Measurements from ENCODE around the gene TPSD1.
"Not testable (repeated sequence)": the region's sequence is repeated elsewhere in the genome, so short reads cannot be mapped to it uniquely, and the experiment has no call there.

TPSD1 gene

GRCh38 chr16:1240436-1240835, 15.4 kb upstream of the TPSD1 start, which contains the start of gene TPSAB1:
TPSAB1 (plus strand) TSS chr16:1240705; CDS start chr16:1240939, 234 bp downstream.
- in situ Hi-C loops (cut with MboI; ENCODE audit: low sequenced_read_pairs) = not testable (repeated sequence)

- in situ Hi-C loops (cut with MboI; ENCODE audit: low sequenced_read_pairs) = not testable (repeated sequence)
Observed at GRCh38 chr16:1241081-1241480, 14.8 kb upstream of the TPSD1 start.

GRCh38 chr16:1243363-1243762, 12.5 kb upstream of the TPSD1 start:
- in situ Hi-C loops (cut with MboI; ENCODE audit: low sequenced_read_pairs) = not testable (repeated sequence)

- in situ Hi-C loops (cut with MboI; ENCODE audit: low sequenced_read_pairs) = not testable (repeated sequence)
Observed at GRCh38 chr16:1243907-1244850, 11.7 kb upstream of the TPSD1 start.

- in situ Hi-C loops (cut with MboI; ENCODE audit: low sequenced_read_pairs) = no loop called here
Observed at GRCh38 chr16:1244881-1245280, 11.0 kb upstream of the TPSD1 start.

GRCh38 chr16:1245452-1246020, 10.3 kb upstream of the TPSD1 start:
- in situ Hi-C loops (cut with MboI; ENCODE audit: low sequenced_read_pairs) = no loop called here

GRCh38 chr16:1247903-1248537, 7.8 kb upstream of the TPSD1 start:
- in situ Hi-C loops (cut with MboI; ENCODE audit: low sequenced_read_pairs) = not testable (repeated sequence)

- in situ Hi-C loops (cut with MboI; ENCODE audit: low sequenced_read_pairs) = not testable (repeated sequence)
Observed at GRCh38 chr16:1249031-1249755, 6.7 kb upstream of the TPSD1 start.

GRCh38 chr16:1253701-1254364, 2.0 kb upstream of the TPSD1 start:
- in situ Hi-C loops (cut with MboI; ENCODE audit: low sequenced_read_pairs) = not testable (repeated sequence)

- in situ Hi-C loops (cut with MboI; ENCODE audit: low sequenced_read_pairs) = not testable (repeated sequence)
Observed at GRCh38 chr16:1254821-1255220, 1.0 kb upstream of the TPSD1 start.

- in situ Hi-C loops (cut with MboI; ENCODE audit: low sequenced_read_pairs) = not testable (repeated sequence)
Observed at GRCh38 chr16:1256296-1256873, 516 bp downstream of the TPSD1 start.

GRCh38 chr16:1256874-1257322, 1.0 kb downstream of the TPSD1 start:
- in situ Hi-C loops (cut with MboI; ENCODE audit: low sequenced_read_pairs) = no loop called here

- in situ Hi-C loops (cut with MboI; ENCODE audit: low sequenced_read_pairs) = no loop called here
Observed at GRCh38 chr16:1257561-1258224, 1.8 kb downstream of the TPSD1 start.

- in situ Hi-C loops (cut with MboI; ENCODE audit: low sequenced_read_pairs) = no loop called here
Observed at GRCh38 chr16:1258225-1258600, 2.3 kb downstream of the TPSD1 start.

- in situ Hi-C loops (cut with MboI; ENCODE audit: low sequenced_read_pairs) = no loop called here
Observed at GRCh38 chr16:1258906-1259759, 3.3 kb downstream of the TPSD1 start.

- in situ Hi-C loops (cut with MboI; ENCODE audit: low sequenced_read_pairs) = no loop called here
Observed at GRCh38 chr16:1259760-1260068, 3.8 kb downstream of the TPSD1 start.

GRCh38 chr16:1260101-1260680, 4.3 kb downstream of the TPSD1 start:
- in situ Hi-C loops (cut with MboI; ENCODE audit: low sequenced_read_pairs) = no loop called here

- in situ Hi-C loops (cut with MboI; ENCODE audit: low sequenced_read_pairs) = no loop called here
Observed at GRCh38 chr16:1261131-1261892, 5.4 kb downstream of the TPSD1 start.
